GM06990 (cell line): ENCODE results near the gene AGO1.
"Not testable (repeated sequence)": the region's sequence is repeated elsewhere in the genome, so short reads cannot be mapped to it uniquely, and the experiment has no call there.

Experiments used
- DNase-seq: peaks from one replicate; pipeline ENCODE4 v3.0.0-alpha.2; 2011; ENCODE audit not compliant: insufficient read length; ENCODE audit errors: extremely low read depth
- H3K27me3 ChIP-seq: replicated peaks from 2 replicates; pipeline ENCODE4 v1.6.0; 2011; ENCODE audit warnings: low read length; ENCODE audit not compliant: control insufficient read depth, insufficient read depth
- H3K36me3 ChIP-seq: 2 replicates; pipeline ENCODE4 v1.5.1; 2011; ENCODE audit warnings: low read length; ENCODE audit not compliant: control insufficient read depth, insufficient read depth
- H3K4me3 ChIP-seq: replicated peaks from 2 replicates; pipeline ENCODE4 v1.5.1; 2011; ENCODE audit warnings: low read depth, mild to moderate bottlenecking, control low read depth, low read length
- TF ChIP-seq, protein P1 (sequence below): IDR thresholded peaks from 2 replicates; pipeline ENCODE4 v1.5.1; 2011; ENCODE audit warnings: low read length, control low read depth, mild to moderate bottlenecking, inconsistent platforms; ENCODE audit not compliant: insufficient read depth, poor library complexity, severe bottlenecking

Gene AGO1

DNA sequence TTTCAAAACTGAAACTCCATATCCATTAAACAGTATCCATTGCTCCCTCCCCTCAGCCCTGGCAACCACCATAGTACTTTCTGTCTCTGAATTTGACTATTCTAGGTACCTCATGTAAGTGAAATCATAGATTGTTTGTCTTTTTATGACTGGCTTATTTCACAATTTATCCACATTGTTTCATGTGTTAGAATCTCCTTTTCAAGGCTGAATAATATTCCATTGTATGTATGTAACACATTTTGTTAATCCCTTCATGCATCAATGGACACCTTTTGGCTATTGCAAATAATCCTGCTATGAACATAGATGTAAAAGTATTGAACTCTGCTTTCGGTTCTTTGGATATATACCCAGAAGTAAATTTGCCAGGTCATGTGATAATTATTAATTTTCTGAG, 85.4 kb downstream of the AGO1 start:
- H3K36me3 ChIP-seq = peaks cover 3% of the 10 kb centered on the region; the same call in 1 of the 2 replicates
- no peaks in the 10 kb centered on the region for H3K27me3 ChIP-seq
- TF ChIP-seq, protein P1, sequence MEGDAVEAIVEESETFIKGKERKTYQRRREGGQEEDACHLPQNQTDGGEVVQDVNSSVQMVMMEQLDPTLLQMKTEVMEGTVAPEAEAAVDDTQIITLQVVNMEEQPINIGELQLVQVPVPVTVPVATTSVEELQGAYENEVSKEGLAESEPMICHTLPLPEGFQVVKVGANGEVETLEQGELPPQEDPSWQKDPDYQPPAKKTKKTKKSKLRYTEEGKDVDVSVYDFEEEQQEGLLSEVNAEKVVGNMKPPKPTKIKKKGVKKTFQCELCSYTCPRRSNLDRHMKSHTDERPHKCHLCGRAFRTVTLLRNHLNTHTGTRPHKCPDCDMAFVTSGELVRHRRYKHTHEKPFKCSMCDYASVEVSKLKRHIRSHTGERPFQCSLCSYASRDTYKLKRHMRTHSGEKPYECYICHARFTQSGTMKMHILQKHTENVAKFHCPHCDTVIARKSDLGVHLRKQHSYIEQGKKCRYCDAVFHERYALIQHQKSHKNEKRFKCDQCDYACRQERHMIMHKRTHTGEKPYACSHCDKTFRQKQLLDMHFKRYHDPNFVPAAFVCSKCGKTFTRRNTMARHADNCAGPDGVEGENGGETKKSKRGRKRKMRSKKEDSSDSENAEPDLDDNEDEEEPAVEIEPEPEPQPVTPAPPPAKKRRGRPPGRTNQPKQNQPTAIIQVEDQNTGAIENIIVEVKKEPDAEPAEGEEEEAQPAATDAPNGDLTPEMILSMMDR = no peak
- no peak overlapping the region for H3K4me3 ChIP-seq
- no peak for DNase-seq

DNA sequence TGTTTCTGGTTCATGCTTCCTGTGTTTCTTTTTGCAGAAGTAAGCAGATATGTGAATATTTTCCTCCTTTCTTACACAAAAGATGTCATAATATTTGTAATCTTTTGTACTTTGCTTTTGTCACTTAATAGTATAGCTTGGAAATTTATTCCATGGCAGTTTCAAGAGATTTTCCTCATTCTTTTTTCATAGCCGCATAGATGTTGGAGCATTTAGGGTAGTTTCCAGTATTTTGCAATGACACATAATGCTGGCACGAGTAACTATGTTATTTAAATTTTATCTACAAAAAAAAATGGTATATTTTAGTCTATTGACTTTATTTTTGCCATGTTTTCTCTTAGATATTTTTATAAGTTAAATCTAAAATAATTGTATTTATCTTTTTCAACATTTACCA, 88.6 kb downstream of the AGO1 start:
- no peak overlapping the region for H3K4me3 ChIP-seq
- no peaks in the 10 kb centered on the region for H3K27me3 ChIP-seq
- H3K36me3 ChIP-seq = peaks cover 3% of the 10 kb centered on the region; the same call in 1 of the 2 replicates
- TF ChIP-seq, protein P1 = no peak
- DNase-seq = no peak

DNA sequence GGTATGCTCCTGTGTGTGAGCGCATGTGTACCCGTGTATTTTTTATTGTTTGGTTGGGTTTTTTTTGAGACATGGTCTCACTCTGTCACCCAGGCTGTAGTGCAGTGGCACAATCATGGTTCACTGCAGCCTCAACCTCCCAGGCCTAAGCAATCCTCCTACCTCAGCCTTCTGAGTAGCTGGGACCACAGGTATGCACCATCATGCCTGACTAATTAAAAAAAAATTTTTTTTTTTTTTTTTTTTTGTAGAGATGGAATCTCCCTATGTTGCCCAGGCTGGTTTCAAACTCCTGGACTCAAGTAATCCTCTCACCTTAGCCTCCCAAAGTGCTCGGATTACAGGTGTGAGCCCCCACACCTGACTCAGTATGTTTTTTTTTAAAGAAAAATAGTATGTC, 89.6 kb downstream of the AGO1 start:
- H3K36me3 ChIP-seq, DNase-seq, H3K27me3 ChIP-seq, H3K4me3 ChIP-seq: not testable (repeated sequence)

DNA sequence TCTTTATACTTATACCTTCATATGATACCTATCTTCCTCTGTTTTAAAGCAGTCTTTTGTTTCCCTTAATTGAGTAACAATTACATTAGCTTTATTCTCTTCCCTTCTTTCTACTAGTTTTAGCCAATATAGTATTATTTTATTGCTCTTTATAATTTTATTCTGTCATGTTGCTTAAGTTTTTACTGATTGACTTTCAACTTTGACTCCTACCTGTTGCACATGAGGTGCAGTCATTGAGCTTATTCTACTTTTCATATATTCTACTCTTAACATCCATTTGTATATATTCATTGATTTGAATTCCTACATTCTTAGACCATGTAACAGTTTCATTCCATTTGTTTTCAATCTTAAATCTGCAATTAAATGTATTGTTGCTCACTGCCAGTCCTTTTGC, 97.1 kb downstream of the AGO1 start:
- TF ChIP-seq, protein P1 = no peak
- DNase-seq = no peak
- no peaks in the 10 kb centered on the region; the same call in none of the 2 replicates for H3K36me3 ChIP-seq
- H3K4me3 ChIP-seq = no peak overlapping the region
- no peaks in the 10 kb centered on the region for H3K27me3 ChIP-seq
